Heart left ventricle (tissue), 16 donors: ENCODE data around the gene EEF2K. TPM values are rescaled to one million over a fixed set of nuclear protein-coding genes. Genes with fewer than 3 reads are reported as not detected.

Experiments
- ATAC-seq, 4 donors: fragments of 200-7000 bp; cut with Tn5 transposase; one replicate each; pipeline ENCODE4 v1.9.1; 2020 to 2022; ENCODE audit warnings: moderate library complexity in 4 of 4, mild to moderate bottlenecking in 3 of 4, moderate number of reproducible peaks in 1 of 4
- DNase-seq, 5 donors: peaks; one replicate each; pipeline ENCODE4 v3.0.0-alpha.2; 2020
- H3K27ac ChIP-seq, 12 donors: fragments of 200-600 bp; sonication (generic) in 4 of 12; one replicate each; pipeline versions ENCODE4 v1.5.0 to v1.8.0; 2016 to 2022; ENCODE audit warnings: mild to moderate bottlenecking in 2 of 12
- H3K27me3 ChIP-seq, 9 donors: fragments of 200-600 bp; sonication (generic) in 2 of 9; one replicate each; pipeline versions ENCODE4 v1.5.1 to v1.8.0; 2016 to 2022; ENCODE audit warnings: mild to moderate bottlenecking in 3 of 9
- H3K36me3 ChIP-seq, 9 donors: fragments of 200-600 bp; sonication (generic) in 2 of 9; one replicate each; pipeline versions ENCODE4 v1.5.0 to v1.8.0; 2018 to 2022; ENCODE audit warnings: mild to moderate bottlenecking in 2 of 9
- H3K4me1 ChIP-seq, 12 donors: fragments of 200-600 bp; sonication (generic) in 4 of 12; one replicate each; pipeline versions ENCODE4 v1.5.0 to v1.8.0; 2016 to 2022; ENCODE audit warnings: mild to moderate bottlenecking in 3 of 12
- H3K4me3 ChIP-seq, 12 donors: fragments of 200-600 bp; sonication (generic) in 4 of 12; one replicate each; pipeline versions ENCODE4 v1.5.0 to v1.8.0; 2017 to 2022; ENCODE audit warnings: mild to moderate bottlenecking in 9 of 12, moderate library complexity in 4 of 12
- H3K9me3 ChIP-seq, 12 donors: fragments of 200-600 bp; sonication (generic) in 4 of 12; one replicate each; pipeline versions ENCODE4 v1.5.0 to v1.8.0; 2016 to 2022; ENCODE audit warnings: mild to moderate bottlenecking in 1 of 12
- CTCF ChIP-seq, 12 donors: fragments of 200-600 bp; sonication (generic) in 4 of 12; IDR thresholded peaks; one replicate each; pipeline versions ENCODE4 v1.5.0 to v1.8.0; 2018 to 2022; ENCODE audit warnings: antibody characterized with exemption in 12 of 12, mild to moderate bottlenecking in 5 of 12
- POLR2A ChIP-seq, 2 donors: fragments of 450-650 bp; IDR thresholded peaks; one replicate each; pipeline ENCODE4 v1.6.1; 2017; ENCODE audit warnings: antibody characterized with exemption in 2 of 2, mild to moderate bottlenecking in 2 of 2, moderate library complexity in 2 of 2
- WGBS, 4 donors: extraction: QIAGEN DNeasy Blood & Tissue Kit in 2 of 4; methylation state at CpG; one replicate each; pipeline versions ENCODE4 v1.1.5 to v1.1.7; 2013 to 2018; 5-methylcytosine and 5-hydroxymethylcytosine counted together
- intact Hi-C, 10 donors: fragments of 100-400 bp; cut with DNase I; formaldehyde crosslinking; loops; one replicate each; pipeline versions ENCODE4 v1.11.1 to v1.14.2; 2022
- polyA plus RNA-seq, 2 donors: library from polyadenylated mRNA; stranded (reverse); fragments of 200-250 nt; gene quantifications; one replicate each; pipeline ENCODE4 v1.2.3, GENCODE V29; 2013
- total RNA-seq, 9 donors: library from RNA; depleted of rRNA in 2 of 9; stranded (reverse); fragments of >200 nt in 2 of 9; fragmentation: NEBNext Ultra II Directional in 3 of 9; extraction: Animal tissue kit (Norgen Biotek cat#: 25700) in 3 of 9; gene quantifications; one replicate each; pipeline versions ENCODE4 v1.1.0 to v1.2.4, GENCODE V29; 2016 to 2023
- donor health status: ischemic (EF 13 %, LVEDD 7.1; RV severe dilation, severe dysfunction).
- donor health status: healthy with polysubstance abuse.
- donor health status: DM: no; HTN: yes; CAD: no.
- donor health status: DM: no; HTN: no; CAD: no.
- donor health status: ischemic (EF 25% LVEDD 6.9; RV normal size, moderate dysfunction).
- donor health status: ischemic (EF 25% LVEDD 5.7; RV mildly dilated, moderate dysfunction).
- donor health status: healthy.
- donor health status: DM: yes; HTN: yes; CAD: no.
- donor health status: ischemic (EF 35%, LVEDD 5.7; RV mildly dilated, moderate dysfunction).
- donor health status: nonischemic (EF 11% LVEDD 7.7; RV severe dilation, severe dysfunction).
- donor health status: DM: yes; HTN: yes; CAD: no.
- donor health status: PGD.
- donor health status: ischemic (EF 29% LVEDD 5.4; RV normal size, mild dysfunction).
- donor health status: nonischemic (EF 23%, LVEDD 6.1; RV moderate dilation, normal function).

EEF2K gene
- total and polyA plus RNA-seq, 11 donors = 8.3 to 33.6 (median 24.6) TPM

GRCh38 chr16:22308824-22309520 lies 102.9 kb downstream of the EEF2K start:
- Histone ChIP-seq H3K4me1 (no peaks in the 10 kb centered on the region), H3K27me3 (no peaks in the 10 kb centered on the region), H3K27ac (no peak overlapping the region), H3K9me3 (no peaks in the 10 kb centered on the region), H3K36me3 (peaks cover 0 to 100% (median 92%) of the 10 kb centered on the region in 9 donors), H3K4me3 (no peak overlapping the region)
- intact Hi-C loops = loop anchor here in 1 of 10 donors (10.0 kb wide), 1 partner anchor 304 kb away; the partner anchor contains the start of genes MOSMO and PDZD9
- DNase-seq (no peak), ATAC-seq (no peak)
- 95 to 98% (median 97%) methylated on average over 22 to 24 of the region's 24 CpGs for WGBS, 4 donors
- TF ChIP-seq POLR2A (IDR thresholded peaks at IDR 0.05) (no peak), CTCF (IDR thresholded peaks at IDR 0.05) (no peak)

- TF ChIP-seq CTCF (IDR thresholded peaks at IDR 0.05) (no peak), POLR2A (IDR thresholded peaks at IDR 0.05) (no peak)
- Histone ChIP-seq H3K27me3 (no peaks in the 10 kb centered on the region), H3K4me3 (no peak overlapping the region), H3K36me3 (peaks cover 0 to 100% (median 94%) of the 10 kb centered on the region in 9 donors), H3K9me3 (no peaks in the 10 kb centered on the region), H3K4me1 (no peaks in the 10 kb centered on the region), H3K27ac (no peak overlapping the region)
- no peak for ATAC-seq
- intact Hi-C loops = loop anchor here in 2 of 10 donors (10.0 kb wide), 2 partner anchors 63 to 1157 kb away; partner anchors contain the start of genes CDR2 (in 1 of the 2), DNAH3 (in 1 of the 2) and LDAF1 (in 1 of the 2)
- WGBS, 4 donors = 94 to 97% (median 96%) methylated on average over 4 of the region's 4 CpGs
- DNase-seq = no peak
Observed at GRCh38 chr16:22311520-22311919, 105.4 kb downstream of the EEF2K start.

- H3K36me3 ChIP-seq = peaks cover 0 to 100% (median 94%) of the 10 kb centered on the region in 9 donors
- intact Hi-C loops = loop anchor here in 2 of 10 donors (10.0 kb wide), 2 partner anchors 62 to 1158 kb away; partner anchors contain the start of genes CDR2 (in 1 of the 2), DNAH3 (in 1 of the 2) and LDAF1 (in 1 of the 2)
- ATAC-seq (no peak), DNase-seq (no peak)
- 88 to 92% (median 92%) methylated on average over 16 to 23 of the region's 23 CpGs for WGBS, 4 donors
- no peaks in the 10 kb centered on the region for H3K27me3 ChIP-seq
- H3K4me3 ChIP-seq = no peak overlapping the region
- no peak overlapping the region for H3K27ac ChIP-seq
- H3K4me1 ChIP-seq = peaks cover 0 to 2% (median 0%) of the 10 kb centered on the region in 12 donors
- no peaks in the 10 kb centered on the region for H3K9me3 ChIP-seq
- TF ChIP-seq POLR2A (IDR thresholded peaks at IDR 0.05) = no peak
- no peak for TF ChIP-seq CTCF (IDR thresholded peaks at IDR 0.05)
Observed at GRCh38 chr16:22312897-22313781, 107.1 kb downstream of the EEF2K start.
